Hematopoietic multipotent progenitor cell treated with erythropoietin and hydrocortisone succinate and interleukin-3 and kit ligand, for 15 days (in vitro differentiated cells): ENCODE measurements around the gene C9orf43.
A peak's percentile ranks its signal among the peaks of the same experiment; 100 is the strongest.
"Not testable (repeated sequence)": the region's sequence is repeated elsewhere in the genome, so short reads cannot be mapped to it uniquely, and the experiment has no call there.

Experiments
- DNase-seq: peaks from one replicate; pipeline ENCODE4 v3.0.0-alpha.2; 2015; ENCODE audit warnings: low spot score

Gene C9orf43

GRCh38 chr9:113410207-113410864 is at the start of gene C9orf43, which contains the start of gene POLE3:
Gene C9orf43, plus strand, starts transcription at chr9:113410747. Its CDS starts 2,747 bp downstream, at chr9:113413494.
Gene POLE3, minus strand, starts transcription at chr9:113410675. Its CDS starts 382 bp downstream, at chr9:113410293.
- DNase-seq, result peak; percentile 95

- DNase-seq, result no peak
Measured at GRCh38 chr9:113361304-113362018, 49.1 kb upstream of the C9orf43 start.

GRCh38 chr9:113363336-113363735 is 47.2 kb upstream of the C9orf43 start:
- no peak for DNase-seq

- DNase-seq, result peak; percentile 64
Measured at GRCh38 chr9:113364951-113365350, 45.6 kb upstream of the C9orf43 start.

DNA sequence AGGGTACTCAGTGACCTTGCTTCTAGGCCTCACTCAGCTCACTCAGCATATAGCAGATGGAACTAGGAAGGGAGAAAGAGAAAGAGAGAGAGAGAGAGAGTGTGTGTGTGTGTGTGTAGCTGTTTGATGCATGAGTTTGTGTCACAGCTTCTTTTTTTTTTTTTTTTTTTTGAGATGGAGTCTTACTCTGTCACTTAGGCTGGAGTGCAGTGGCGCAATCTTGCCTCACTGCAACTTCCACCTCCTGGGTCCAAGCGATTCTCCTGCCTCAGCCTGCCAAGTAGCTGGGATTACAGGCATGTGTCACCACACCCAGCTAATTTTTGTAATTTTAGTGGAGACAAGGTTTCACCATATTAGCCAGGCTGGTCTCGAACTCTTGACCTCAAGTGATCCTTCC is 44.9 kb upstream of the C9orf43 start:
- DNase-seq, result not testable (repeated sequence)

DNA sequence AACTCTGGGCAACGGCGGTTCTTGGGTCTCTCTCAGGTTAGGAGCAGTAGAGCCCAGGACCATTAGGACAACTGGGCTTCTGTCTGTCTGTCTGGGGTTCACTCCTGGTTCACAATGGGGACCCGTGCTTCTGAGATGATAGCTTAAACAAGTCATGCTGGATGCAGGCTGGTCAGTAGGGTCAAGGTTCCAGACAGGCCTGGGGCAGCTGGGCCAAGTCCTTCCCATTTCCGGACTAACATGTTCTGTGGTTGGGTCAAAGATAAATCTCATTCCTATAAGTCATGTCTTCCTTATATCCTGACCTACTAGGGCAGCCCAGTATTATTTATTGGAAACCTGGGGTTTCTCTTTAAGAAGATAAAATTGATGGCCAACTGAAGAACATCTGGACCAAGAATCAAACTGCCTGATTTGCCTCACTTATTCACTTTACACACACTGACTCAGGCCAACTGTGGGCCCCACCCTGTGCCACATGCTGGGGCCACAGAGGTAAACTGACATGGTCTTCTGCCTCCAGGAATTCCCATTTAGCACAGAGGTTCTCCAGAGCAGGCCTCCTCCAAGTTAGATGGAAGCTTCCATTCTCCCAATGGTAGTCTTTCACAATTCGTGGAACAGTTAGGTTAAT is 42.1 kb upstream of the C9orf43 start:
- no peak for DNase-seq

DNA sequence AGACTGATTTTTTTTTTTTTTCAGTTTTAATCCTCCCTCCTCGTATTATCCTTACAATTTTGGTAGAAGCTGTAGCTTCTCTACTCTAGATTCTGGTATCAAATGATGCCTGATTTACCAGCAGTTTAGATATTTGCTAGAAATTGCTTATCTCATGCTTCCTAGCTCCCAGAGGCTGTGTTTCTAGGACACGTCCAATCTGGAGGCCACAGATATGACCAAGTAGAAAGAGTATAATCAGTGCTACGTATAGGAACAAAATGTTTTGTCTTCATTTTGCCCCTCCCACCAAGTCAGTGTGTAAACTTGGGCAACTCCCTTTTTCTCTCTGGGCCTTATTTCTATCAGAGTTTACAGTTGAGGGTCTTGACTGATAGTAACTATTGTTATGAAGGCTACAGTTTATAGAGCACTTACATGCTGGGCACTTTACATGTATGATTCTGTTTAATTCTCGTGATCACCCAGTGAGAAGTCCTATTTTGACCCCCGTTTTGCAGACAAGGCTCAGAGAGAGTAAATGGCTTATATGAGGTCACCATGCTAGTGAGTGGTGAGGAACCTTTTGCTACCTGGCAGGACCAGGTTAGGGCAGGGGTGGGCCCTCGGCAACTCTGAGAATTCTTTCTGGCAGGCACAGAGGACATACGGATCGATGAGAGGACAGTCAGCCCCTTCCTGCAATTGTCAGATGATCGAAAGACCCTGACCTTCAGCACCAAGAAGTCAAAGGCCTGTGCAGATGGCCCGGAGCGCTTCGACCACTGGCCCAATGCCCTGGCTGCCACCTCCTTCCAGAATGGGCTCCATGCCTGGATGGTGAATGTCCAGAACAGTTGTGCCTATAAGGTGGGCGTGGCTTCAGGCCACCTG is 41.3 kb upstream of the C9orf43 start:
- DNase-seq, result peak; percentile 57

DNA sequence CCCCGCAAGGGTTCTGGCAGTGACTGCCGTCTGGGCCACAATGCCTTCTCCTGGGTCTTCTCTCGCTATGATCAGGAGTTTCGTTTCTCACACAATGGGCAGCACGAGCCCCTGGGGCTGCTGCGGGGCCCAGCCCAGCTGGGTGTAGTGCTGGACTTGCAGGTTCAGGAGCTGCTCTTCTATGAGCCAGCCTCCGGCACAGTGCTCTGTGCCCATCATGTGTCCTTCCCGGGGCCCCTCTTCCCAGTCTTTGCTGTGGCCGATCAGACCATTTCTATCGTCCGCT is 40.7 kb upstream of the C9orf43 start:
- no peak for DNase-seq

DNA sequence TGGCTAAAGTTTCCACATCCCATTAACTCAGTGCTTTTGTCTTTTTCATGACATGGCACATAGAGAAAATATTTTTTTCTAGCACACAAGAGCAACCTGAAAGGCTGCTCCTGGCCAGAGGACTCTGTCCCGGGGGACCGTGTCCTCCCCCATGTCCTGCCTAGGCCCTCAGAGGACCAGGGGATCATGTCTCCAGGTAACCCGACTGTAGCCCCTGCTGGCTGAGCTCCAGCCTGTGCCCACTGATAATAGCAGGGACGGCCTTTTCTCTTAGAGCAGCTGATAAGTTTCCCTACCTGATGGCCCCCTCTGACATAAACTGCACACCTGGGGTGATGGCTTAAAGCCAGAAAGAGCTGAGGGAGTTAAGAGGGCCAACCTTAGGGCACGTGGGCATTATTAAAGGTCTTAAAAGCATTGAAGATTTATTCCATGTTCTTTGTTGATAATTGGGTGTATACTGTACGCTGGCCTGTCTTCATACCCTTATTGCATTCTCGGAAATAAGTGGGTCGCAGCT is 39.7 kb upstream of the C9orf43 start:
- DNase-seq, result no peak

GRCh38 chr9:113372059-113372458 is 38.5 kb upstream of the C9orf43 start:
- no peak for DNase-seq

GRCh38 chr9:113373256-113373655 is 37.3 kb upstream of the C9orf43 start:
- DNase-seq, result no peak

GRCh38 chr9:113373676-113374392 is 36.7 kb upstream of the C9orf43 start:
- no peak for DNase-seq

DNA sequence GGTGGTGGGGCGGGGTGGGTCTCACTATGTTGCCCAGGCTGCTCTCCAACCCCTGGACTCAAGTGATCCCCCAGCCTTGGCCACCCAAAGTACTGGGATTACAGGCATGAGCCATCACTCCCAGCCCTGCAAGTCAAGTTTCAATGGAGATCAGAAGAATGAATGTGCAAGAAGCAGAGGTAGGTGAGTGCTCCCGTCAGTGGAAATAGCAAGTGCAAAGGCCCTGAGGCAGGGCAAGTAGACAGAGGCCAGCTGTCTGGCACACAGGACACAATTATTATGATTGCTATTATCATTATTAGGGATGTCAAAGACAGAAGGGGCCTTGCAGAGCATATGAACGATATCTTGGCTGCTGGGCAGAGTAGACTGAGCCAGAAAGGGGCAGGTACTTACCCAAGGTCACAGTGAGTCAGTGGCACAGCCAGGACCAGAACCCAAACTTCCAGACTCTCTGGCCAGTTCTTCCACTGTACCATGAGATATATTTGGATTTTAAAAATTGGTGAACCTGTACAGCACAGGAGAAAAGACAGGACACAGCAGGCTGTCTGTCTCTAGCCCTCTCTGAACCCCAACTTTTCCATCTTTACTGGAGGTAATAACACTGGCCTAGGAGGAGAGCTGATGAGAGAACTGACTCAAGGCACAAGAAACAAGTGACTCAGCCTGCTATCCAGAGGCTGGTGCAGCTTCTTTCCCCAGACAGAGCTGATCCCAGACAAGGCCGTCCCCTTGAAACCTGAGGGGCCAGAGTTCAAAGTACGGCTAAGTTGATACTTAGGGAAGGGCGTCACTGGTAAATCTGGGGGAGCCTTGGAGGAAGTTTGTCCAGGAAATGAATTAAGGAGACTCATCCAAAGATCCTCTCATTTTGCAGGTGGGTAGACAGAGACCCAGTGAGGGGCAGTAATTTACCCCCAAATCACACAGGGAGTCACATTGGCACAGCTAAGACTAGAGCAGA is 35.2 kb upstream of the C9orf43 start:
- DNase-seq, result no peak

DNA sequence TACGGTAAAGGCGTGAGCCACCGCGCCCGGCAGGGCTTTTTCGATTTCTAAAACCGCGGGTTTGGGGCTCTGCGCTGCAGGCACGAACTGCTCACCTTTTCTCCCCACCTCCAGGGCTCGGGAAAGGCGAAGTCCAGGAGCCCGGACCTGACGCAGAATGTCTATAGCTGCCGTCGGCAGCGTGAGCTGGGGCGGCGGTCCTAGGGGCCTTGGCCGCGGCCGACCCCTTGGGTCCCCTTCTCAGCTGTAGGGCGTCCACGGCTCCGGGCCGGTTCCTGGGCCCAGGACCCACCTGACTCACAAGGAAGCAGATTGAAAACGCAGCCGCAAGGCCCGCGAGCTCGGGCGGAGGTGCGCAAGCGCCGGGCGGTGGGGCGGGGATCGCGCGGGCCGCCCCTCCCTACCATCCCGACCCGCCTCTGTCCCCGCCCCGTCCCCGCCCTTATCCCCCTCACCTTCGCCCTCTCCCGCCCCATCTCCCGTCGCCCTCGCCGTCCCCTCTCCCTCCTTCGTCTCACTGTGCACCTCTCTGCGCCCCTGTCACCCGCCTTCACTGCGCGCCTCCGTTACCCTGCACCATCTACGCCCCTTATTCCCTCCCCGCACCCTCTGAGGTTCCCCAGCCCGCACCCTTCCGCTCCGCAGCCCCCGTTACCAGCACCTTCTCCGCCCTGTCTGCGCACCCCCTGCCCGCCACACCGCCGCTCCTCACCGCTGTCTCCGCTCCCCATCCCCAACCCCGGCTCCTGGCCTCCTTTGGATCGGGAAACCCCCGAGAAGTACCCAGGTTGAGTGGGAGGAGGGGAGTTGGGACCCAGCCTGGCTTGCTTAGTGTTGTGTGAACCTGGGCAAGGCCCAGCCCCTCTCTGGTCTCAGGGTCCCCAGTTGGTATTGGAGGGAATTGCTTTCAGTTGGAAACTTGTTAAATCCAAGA is 33.6 kb upstream of the C9orf43 start, which contains the start of gene HDHD3:
HDHD3 (minus strand) TSS at position 353 of the 934 bp plus-strand sequence. CDS start 2,632 bp downstream, outside the sequence.
- peak; percentile 60 for DNase-seq

DNA sequence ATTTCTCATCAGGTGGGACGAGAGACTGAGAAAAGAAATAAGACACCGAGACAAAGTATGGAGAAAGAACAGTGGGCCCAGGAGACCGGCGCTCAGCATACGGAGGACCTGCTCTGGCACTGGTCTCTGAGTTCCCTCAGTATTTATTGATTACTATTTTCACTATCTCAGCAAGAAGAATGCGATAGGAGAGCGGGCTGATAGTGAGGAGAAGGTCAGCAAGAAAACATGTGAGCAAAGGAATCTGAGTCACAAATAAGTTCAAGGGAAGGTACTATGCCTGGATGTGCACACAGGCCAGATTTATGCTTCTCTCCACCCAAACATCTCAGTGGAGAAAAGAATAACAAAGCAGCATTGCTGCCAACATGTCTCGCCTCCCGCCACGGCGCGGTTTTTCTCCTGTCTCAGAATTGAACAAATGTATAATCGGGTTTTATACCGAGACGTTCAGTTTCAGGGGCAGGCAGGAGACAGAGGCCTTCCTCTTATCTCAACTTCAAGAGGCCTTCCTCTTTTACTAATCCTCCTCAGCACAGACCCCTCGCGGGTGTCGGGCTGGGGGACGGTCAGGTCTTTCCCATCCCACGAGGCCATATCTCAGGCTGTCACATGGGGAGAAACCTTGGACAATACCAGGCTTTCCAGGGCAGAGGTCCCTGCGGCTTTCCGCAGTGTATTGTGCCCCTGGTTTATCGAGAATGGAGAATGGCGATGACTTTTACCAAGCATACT is 31.3 kb upstream of the C9orf43 start:
- DNase-seq, result not testable (repeated sequence)

- not testable (repeated sequence) for DNase-seq
Measured at GRCh38 chr9:113379829-113380210, 30.7 kb upstream of the C9orf43 start.

DNA sequence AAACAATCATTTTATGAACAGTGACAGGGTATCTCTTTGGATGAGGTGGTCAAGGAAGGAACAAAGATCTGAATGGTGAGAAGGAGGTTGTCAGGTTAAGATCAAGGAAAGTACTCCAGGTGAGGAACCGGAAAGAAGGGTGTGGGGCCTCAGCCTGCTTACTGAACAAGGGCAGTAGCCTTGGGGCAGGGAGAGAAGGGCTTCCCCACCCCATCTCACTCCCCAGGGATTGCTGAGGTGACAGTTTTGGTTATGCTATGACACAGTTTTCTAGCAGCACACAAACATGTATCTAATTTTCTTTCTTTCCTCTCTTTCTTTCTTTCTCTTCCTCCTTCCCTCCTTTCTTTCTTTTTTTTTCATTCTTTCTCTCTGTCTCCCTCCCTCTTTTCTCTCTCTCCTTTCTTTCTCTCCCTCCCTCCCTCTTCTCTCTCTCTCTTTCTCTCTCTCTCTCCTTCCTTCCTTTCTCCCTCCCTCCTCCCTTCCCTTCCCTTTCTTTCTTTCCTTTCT is 29.6 kb upstream of the C9orf43 start:
- no peak for DNase-seq

GRCh38 chr9:113381441-113381840 is 29.1 kb upstream of the C9orf43 start:
- DNase-seq, result not testable (repeated sequence)
